HG02943 (cell line): ENCODE measurements around the gene SKAP1.
"Not testable (repeated sequence)": the region's sequence is repeated elsewhere in the genome, so short reads cannot be mapped to it uniquely, and the experiment has no call there.

Source experiments
- ATAC-seq: cut with Tn5 transposase; IDR thresholded peaks from one replicate; pipeline ENCODE4 v1.9.1; 2021; ENCODE audit warnings: mild to moderate bottlenecking, low read depth, moderate library complexity; ENCODE audit not compliant: unreplicated experiment

The SKAP1 gene

GRCh38 chr17:48229936-48230335 is 200.1 kb downstream of the SKAP1 start:
- ATAC-seq: no peak

GRCh38 chr17:48228720-48229119 is 201.3 kb downstream of the SKAP1 start:
- ATAC-seq: no peak

- no peak for ATAC-seq
These were observed 204.1 kb downstream of the SKAP1 start for GRCh38 chr17:48225725-48226567.

GRCh38 chr17:48223945-48224344 is 206.1 kb downstream of the SKAP1 start:
- ATAC-seq: no peak

GRCh38 chr17:48219617-48220016 is 210.4 kb downstream of the SKAP1 start:
- ATAC-seq: no peak

- ATAC-seq: no peak
These were observed 214.4 kb downstream of the SKAP1 start for GRCh38 chr17:48215583-48216139.

- no peak for ATAC-seq
These were observed 216.2 kb downstream of the SKAP1 start for GRCh38 chr17:48213797-48214196.

GRCh38 chr17:48211787-48212186 is 218.2 kb downstream of the SKAP1 start:
- ATAC-seq: no peak

GRCh38 chr17:48211011-48211410 is 219.0 kb downstream of the SKAP1 start:
- ATAC-seq: no peak

GRCh38 chr17:48209973-48210372 is 220.0 kb downstream of the SKAP1 start:
- ATAC-seq: no peak

GRCh38 chr17:48207776-48208544 is 222.1 kb downstream of the SKAP1 start:
- ATAC-seq: no peak

GRCh38 chr17:48207036-48207435 is 223.0 kb downstream of the SKAP1 start:
- not testable (repeated sequence) for ATAC-seq

GRCh38 chr17:48202959-48203358 is 227.1 kb downstream of the SKAP1 start:
- ATAC-seq: no peak

GRCh38 chr17:48198950-48199541 is 231.0 kb downstream of the SKAP1 start:
- ATAC-seq: no peak

- no peak for ATAC-seq
These were observed 234.1 kb downstream of the SKAP1 start for GRCh38 chr17:48195910-48196309.

GRCh38 chr17:48194097-48194550 is 235.9 kb downstream of the SKAP1 start:
- no peak for ATAC-seq

GRCh38 chr17:48192321-48192731 is 237.7 kb downstream of the SKAP1 start:
- no peak for ATAC-seq

GRCh38 chr17:48191362-48191761 is 238.7 kb downstream of the SKAP1 start:
- no peak for ATAC-seq

GRCh38 chr17:48190871-48191270 is 239.1 kb downstream of the SKAP1 start:
- no peak for ATAC-seq

GRCh38 chr17:48187872-48188608 is 242.0 kb downstream of the SKAP1 start:
- no peak for ATAC-seq
